HG03175 (cell line): ENCODE results near the gene PPEF1.

ENCODE experiments used
- ATAC-seq: cut with Tn5 transposase; IDR thresholded peaks from one replicate; pipeline ENCODE4 v1.9.1; 2021; ENCODE audit warnings: mild to moderate bottlenecking, moderate library complexity; ENCODE audit not compliant: unreplicated experiment

The PPEF1 gene, protein sequence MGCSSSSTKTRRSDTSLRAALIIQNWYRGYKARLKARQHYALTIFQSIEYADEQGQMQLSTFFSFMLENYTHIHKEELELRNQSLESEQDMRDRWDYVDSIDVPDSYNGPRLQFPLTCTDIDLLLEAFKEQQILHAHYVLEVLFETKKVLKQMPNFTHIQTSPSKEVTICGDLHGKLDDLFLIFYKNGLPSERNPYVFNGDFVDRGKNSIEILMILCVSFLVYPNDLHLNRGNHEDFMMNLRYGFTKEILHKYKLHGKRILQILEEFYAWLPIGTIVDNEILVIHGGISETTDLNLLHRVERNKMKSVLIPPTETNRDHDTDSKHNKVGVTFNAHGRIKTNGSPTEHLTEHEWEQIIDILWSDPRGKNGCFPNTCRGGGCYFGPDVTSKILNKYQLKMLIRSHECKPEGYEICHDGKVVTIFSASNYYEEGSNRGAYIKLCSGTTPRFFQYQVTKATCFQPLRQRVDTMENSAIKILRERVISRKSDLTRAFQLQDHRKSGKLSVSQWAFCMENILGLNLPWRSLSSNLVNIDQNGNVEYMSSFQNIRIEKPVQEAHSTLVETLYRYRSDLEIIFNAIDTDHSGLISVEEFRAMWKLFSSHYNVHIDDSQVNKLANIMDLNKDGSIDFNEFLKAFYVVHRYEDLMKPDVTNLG

DNA sequence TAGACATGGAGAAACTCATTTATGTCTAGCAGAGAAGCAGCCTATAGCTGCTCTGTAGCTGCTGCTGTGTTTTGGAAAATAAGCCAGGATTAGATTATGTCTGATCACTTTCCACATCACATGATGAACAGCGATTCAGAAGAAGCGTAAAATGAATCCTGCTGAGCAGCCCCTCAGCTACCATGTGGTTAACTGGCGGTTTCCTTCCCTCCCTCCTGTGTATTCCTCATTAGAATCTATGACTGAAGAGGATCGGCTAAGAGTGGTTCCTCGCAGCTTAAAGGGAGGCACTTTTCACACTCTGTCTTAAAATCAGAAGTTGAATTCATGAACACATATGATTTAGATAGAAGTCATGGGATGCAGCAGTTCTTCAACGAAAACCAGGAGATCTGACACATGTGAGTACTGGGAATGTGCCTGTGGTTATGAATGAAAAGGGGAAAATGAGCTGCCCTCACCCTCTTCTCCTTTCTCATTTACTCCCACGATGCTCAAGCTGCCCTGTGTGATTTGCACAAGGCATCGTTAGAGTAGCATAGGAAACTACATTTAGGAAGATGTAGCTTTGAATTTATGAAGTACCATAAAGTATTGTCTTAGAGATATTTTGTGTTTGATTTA lies at the start of gene PPEF1:
PPEF1 (plus strand) TSS at position 220 of the 624 bp plus-strand sequence; CDS start at position 356, 136 bp downstream.
- no peak for ATAC-seq

DNA sequence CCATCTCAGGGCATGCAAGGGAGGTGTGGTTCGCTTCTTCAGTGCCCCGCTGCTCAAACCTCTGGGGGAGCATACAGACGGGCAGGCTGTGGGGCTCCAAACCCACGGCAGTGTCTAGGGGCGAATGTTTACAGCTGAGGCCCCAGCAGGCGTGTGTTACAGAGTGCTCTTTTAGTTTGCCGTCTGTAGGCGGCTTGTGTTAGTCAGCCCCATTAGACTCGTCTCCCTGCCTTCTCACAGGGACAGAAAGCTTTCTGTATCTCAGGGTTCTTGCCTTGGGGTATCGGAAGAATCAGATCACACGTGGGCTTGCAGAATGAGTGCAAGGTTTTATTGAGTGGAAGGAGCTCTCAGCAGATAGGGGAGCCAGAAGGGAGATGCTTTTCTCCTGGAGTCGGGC lies 46.2 kb upstream of the PPEF1 start:
- no peak for ATAC-seq

DNA sequence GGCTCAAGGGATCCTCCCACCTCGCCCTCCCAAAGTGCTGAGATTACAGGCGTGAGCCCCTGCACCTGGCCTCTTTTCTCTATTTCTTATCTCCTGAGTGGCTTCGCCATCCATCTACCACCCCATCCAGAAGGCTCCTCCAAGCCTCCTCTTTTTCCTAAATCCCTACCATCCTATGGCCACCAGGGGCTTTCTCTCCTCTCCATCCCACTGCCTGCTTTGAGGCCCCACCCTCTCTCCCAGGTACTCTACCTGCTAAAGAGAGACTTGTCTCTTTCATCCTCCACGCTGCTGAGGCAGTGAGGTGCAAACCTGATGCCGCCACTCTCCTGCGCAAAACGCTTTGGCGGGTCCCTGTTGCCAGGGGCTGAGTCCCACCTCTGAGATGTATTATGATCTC lies 42.5 kb upstream of the PPEF1 start:
- no peak for ATAC-seq

DNA sequence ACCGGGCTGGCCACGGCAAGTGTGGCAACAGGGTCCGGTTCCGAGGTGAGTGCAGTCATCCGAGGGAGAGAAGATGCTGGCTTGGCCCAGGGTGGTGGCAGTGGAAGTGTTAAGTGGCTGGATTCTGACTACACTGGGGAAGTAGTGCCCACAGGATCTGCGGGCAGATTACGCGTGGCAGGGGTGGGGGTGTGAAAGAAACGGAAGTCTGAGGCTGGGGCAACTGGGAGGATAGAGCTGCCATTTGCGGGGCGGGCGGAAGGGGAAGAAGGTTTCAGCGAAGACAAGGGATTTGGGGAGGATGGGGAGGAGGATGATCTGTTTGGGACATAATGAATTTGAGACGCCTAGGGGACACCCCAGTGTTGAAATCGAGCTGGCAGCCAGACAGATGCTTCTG lies 40.8 kb upstream of the PPEF1 start:
- ATAC-seq: no peak

DNA sequence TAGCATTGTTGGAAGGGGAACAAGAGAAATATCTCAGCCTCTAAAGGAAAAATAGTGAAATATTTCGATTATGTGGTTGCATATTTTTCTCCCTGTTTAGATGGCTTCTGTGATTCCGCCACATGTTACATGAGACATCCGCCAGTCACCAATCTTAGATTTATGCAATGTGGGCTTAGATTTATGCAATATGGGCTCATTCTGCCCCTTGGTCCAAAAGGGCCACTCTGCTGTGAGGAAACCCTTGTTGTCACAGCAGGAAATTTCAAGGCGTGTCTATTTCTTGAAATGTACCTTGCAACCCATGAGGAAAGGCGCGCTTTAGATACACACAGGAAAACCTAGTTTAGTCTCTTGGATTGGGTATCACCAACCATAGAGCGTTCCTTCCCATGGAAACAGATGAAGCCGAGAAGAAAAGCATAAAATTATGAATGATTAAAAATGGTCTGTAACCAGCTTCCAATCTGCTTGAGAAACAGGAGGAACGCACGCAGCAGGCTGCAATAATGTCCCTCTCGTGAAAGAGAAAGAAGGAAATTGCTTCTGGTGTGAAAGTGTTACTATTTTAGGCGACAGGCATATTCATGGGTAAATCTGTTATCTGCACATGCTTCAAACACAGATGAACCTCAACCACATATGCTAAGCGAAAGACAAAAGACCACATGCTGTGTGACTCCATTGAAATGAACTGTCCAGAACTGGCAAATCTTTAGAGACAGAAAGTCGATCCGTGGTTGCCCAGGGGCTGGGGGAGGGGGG lies 39.2 kb upstream of the PPEF1 start:
- no peak for ATAC-seq

DNA sequence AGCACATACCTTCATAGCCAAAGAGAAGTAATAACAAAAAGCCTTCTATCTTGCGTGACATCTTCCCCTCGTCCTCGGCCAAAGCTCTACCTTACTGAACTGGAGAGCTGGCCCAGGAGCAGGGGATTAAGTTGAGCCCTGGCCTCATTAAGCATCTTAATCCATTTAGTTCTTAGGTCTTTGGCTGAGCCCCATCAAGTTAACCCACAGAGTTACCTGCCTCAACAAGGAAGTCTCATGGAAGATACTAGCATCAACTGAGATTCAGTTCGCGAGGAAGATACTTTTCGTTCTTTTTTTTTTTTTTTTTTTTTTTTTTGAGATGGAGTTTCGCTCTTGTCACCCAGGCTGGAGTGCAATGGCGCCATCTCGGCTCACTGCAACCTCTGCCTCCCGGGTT lies 35.4 kb upstream of the PPEF1 start, which contains the start of gene RS1:
RS1 (minus strand) TSS at position 101 of the 400 bp plus-strand sequence; CDS start at position 61, 40 bp downstream.
- no peak for ATAC-seq

DNA sequence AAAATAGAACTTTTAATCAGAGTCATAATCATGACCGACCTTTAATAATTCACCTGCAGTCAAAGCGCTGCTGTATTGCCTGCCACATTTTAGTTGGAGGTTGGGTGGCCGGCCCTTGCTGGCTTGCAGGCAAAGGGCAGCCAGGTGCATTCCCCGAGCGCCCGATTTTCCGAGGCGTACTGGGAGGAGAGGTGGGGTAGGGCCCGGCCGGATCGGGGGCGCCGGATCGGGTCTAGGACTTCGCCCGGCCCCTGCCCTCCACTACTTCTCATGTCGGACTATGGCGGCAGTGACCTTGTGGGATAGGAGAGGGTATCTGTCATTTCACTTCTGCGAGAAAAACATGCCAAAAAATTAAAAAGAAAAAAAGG lies 33.0 kb upstream of the PPEF1 start:
- peak; percentile 43 for ATAC-seq

DNA sequence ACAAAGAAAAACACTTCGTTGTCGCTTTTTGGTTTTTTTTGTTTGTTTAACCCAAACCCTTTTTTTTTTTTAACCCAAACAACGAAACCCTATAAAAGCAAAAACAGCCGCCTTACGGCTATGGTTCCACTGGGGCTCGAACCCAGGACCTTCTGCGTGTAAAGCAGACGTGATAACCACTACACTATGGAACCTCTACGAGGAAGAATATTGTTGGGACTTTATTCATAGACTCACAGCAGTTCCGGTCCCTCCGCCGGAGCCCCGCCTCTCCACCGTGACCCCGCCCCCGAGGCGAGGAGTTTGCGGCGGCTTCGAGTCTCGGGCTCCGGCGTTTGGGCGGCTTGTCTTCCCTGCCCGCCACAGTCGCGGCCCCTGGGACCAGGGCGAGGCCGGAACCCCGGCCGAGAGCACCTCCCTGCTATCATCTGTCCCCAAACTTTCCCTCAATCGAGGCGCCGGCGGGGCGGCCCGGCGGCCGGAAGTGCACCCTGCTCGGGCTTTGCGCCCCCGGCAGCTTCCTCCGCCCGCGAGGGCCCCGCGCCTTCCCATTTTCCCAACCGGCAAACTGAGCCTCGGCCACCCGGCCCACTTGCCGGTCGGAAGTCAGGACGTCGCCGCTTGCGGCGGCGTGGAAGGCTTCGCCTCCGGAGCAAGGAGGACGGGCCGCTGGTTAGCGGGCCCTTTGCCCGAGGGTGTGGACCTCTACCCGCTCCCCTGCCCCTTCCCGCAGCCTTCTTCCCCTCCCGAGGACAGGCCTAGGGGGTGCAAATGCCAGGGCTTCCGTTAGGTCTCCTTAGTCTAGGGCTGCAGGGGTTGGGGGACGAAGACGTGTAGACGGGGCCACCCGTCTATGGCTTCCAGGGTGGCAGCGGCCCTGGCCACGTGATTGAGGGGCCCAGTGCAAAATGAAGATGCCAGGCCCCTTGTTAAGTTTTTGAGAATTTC lies 32.4 kb upstream of the PPEF1 start:
- peak; percentile 82 for ATAC-seq

DNA sequence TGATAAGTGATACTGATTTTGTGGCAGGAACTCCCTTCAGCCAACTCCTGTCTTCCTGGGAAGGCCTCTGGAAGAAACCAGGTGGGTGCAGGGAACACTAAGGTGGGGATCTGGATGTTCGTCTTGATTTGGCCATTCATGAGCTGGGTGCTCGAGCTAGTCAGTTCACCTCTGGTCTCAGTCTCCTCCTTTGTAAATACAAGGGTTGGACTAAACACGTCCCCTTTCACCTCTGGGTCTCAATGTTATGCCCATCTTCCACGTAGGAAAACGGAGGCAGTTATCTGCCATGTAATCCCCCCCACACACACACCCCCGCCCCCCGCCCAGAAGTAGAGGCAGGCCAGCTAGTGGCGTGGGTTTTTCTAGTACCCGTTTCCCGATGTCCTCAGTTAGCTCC lies 31.4 kb upstream of the PPEF1 start:
- ATAC-seq: no peak

DNA sequence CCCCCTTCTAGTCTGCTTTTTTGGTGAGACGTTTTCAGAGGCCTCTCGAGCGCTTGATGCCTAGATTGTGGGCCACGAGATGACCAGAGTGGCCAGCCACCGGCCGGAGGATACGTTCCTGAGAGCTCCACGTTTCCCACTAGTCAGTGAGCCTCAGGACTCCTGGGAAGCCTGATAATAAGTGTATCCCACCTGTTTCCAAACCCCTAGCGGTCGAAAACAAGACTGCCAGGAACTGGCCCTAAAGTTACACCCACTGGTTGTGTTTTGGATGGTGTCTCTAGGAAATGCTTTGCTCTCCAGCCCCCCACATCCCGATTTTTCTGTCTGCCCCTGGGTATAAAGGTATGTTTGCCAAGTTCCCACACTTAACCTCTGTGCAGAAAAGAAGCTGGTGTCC lies 31.0 kb upstream of the PPEF1 start:
- no peak for ATAC-seq

DNA sequence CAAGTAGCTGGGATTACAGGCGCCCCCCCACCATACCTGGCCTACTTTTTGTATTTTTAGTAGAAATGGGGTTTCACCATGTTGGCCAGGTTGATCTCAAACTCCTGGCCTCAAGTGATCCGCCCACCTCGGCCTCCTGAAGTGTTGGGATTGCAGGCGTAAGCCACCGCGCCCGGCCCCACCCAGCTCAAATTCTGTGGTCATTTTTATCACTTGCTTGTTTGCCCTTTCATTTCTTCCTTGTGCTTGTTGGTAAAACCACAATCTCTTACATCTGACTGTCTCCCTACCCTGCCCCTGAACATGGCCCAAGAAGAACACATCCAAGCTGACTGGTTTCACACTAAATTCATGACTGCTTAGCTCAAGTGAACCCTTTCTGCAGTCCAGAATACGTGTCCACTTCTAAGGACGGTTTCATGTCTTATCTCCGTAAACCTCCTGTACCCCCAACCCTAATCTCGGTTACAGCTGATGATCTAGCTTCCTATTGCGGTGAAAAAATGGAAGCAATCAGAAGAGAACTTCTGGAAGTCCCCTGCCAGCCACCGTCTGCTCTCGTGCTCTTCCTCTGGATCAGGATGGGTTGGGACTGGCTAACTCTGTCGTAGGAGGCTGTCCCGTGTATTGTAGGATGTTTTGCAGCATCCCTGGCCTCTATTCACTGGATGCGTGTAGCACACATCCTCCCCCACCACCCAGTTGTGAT lies 30.1 kb upstream of the PPEF1 start:
- ATAC-seq: no peak

DNA sequence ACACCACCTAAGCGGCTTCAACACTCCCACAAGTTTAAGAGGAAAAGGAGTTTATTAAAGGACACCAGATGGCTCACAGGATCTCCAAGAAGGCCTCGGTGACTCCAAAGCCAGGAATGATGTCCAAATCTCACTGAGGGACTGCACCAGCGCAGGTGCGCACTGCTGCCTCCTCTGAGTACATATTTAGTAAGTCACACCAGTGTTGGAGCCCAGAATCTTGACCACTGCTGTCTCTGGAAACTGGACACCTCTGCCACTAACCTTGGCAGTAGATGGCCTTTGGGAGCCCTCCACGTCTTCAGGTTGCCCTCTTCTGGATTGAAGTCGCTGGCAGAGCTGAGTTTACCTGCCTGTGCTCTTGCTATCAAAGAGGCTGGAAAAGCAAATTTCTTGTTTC lies 25.4 kb upstream of the PPEF1 start:
- no peak for ATAC-seq

DNA sequence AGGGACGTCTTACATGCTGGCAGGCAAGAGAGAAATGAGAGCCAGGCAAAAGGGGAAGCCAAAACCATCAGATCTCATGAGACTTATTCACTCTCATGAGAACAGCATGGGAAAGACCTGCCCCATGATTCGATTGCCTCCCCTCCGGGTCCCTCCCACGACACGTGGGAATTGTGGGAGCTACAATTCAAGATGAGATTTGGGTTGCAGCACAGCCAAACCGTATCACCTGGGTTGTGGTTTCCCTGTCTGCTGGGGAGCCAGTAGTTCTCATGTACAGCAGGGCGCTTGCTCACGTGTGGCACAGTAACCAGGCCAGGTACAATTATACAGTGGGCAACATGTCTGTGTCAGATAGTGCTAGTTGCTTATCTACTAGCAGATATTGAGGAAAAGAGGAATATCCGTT lies 24.5 kb upstream of the PPEF1 start:
- no peak for ATAC-seq

DNA sequence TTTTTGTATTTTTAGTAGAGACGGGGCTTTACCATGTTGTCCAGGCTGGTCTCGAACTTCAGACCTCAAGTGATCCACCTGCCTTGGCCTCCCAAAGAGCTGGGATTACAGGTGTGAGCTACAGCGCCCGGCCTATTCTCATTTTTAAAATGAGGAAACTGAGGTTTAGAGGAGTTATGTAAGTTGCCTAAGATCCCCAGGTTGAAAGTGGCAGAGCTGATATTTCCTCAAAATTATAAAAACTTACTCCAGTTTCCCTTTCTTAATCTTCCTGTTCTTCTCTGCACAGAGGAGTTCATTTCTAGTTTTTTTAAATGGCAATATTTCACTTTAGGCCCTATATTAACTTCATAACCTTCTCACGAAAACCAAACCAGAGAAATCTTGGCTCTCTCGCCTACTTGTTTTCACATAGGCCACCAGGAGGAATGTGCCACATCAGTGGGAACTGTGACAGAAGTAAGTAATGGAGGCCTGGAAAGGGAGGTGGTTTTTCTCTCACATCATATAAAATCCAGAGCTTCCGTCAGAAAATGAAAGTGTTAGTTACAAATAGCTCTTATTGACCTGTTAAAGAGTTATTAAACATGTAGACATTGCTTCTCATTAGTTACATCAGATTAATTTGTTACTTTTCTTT lies 19.5 kb upstream of the PPEF1 start:
- ATAC-seq: no peak

DNA sequence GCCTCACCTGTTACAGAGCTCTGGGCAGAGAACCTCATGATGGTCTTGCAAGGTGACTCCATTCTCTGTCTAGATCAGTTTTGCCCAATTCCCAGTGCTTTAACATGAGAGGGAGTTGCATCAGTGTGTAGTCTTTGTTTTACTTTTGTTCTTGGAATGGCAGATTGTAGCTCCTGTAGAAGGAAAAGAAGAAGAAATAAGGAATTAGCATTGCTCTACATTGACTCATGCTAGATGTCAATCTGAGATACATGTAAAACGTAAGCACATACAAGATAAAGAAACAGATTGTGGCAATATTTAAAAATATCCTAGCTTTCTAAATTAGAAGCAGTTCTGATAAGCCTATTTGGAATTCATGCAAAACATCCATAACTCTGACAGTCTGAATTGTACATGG lies 16.0 kb upstream of the PPEF1 start:
- no peak for ATAC-seq

DNA sequence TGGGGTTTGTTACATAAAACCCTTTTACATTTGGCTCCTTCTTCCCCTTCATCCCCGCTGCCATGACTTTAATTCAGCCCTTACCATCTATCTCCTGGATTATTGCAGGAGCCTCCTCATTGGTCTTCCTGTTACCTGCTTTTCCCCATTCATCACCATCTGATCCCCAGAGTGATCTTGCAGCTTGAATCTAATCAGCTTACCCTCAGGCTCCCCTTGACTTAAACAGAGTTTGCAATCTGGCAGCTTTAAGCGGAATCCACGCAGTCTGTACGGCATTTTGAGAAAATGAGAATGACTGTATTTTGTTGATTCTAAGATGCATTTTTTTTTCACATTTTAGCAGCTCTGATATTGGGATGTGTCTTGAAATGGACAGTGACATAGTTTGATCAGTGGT lies 14.9 kb upstream of the PPEF1 start:
- no peak for ATAC-seq

DNA sequence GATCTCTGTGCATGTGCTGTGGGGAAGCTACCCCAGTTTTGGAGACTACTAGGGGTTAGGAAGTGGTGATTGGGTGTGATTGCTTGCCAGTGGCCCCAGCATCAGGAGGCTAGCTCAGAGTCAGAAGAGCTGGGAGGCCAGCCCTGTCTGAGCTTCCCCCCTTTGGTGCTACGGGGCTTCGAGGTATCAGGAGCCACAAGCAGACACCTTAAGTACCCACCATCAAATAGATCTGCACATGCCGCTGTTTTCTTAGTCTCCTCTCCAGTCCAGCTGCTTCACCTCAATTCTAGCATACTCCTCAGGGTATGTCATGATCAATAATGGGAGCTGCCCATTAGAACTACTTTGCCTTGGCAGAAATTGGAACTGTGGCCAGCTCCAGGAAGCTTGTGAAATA lies 10.8 kb upstream of the PPEF1 start:
- ATAC-seq: no peak

DNA sequence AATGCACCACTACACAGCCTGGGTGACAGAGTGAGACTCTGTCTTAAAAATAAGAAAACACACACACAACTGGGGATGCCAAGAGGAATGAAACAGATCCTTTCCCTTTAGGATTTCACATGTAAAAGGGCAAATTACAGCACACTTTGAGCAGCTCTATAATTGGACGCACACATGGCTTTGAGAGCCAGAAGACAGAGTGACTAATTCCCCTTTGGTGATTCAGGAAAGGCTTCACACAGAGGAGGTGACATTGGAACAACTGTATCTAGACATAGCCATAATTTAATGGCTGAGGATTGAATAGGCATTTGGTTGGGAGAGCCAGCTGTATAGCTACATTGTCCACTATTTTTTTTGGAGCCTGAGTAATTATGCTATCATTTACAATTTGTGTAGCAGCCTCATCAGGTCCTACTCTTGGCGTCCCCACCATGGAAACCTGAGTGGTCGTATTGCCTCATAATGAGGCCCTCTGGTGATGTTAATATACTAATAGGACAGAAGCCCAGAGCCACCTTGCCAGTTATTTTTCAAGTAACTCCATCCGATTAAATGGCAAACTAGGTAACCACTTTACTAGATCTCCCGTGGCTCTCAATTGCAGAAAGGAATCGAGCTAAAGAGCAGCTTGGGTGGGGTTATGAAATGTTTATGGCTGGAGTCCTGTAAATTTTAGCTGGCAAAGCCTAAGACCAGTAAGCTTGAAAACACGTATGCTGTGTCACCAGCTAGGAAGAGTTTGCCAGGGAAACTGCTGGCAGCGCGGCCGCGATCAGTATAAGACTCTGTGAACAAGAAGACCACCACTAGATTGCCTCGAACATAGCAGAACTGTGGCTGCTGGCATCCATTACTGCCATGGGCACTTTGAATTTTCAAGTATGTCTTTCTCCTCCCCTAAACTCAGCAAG lies 8.5 kb upstream of the PPEF1 start:
- no peak for ATAC-seq
